Lung microvascular endothelial cell (primary cell): ENCODE data around the gene WNT7A. TPM values are rescaled to one million over a fixed set of nuclear protein-coding genes. Genes with fewer than 3 reads are reported as not detected.
A peak's percentile ranks its signal among the peaks of the same experiment; 100 is the strongest.
"Not testable (repeated sequence)": the region's sequence is repeated elsewhere in the genome, so short reads cannot be mapped to it uniquely, and the experiment has no call there.

Experiments
- DNase-seq, 2 donors: peaks; one replicate each; pipeline versions ENCODE4 v3.0.0 to v3.0.0-alpha.2; 2010; ENCODE audit warnings: low read depth in 2 of 2
- total RNA-seq: library from RNA; depleted of rRNA; stranded (reverse); fragments of >200 nt; gene quantifications from 2 replicates; pipeline ENCODE4 v1.2.1, GENCODE V29; 2014

Gene WNT7A
- not detected in 2 replicates for total RNA-seq

GRCh38 chr3:13879946-13880810, at the start of gene WNT7A:
WNT7A (minus strand) TSS chr3:13880071; CDS start chr3:13879816, 255 bp downstream.
- peak; percentile 17 to 54 for DNase-seq

- DNase-seq, result not testable (repeated sequence)
These were observed 48.9 kb upstream of the WNT7A start for GRCh38 chr3:13928741-13929140.

GRCh38 chr3:13927295-13927694, 47.4 kb upstream of the WNT7A start:
- DNase-seq, result peak; percentile 5 to 35

- no peak for DNase-seq
These were observed 36.5 kb upstream of the WNT7A start for GRCh38 chr3:13916375-13916774.

GRCh38 chr3:13902648-13903238, 22.9 kb upstream of the WNT7A start:
- DNase-seq, result no peak

- no peak for DNase-seq
These were observed 22.2 kb upstream of the WNT7A start for GRCh38 chr3:13901935-13902584.

- no peak for DNase-seq
These were observed 18.5 kb upstream of the WNT7A start for GRCh38 chr3:13898346-13898745.

GRCh38 chr3:13896473-13897154, 16.7 kb upstream of the WNT7A start:
- DNase-seq, result peak; percentile 75 to 87

- DNase-seq, result peak; percentile 90 to 92
These were observed 15.6 kb upstream of the WNT7A start for GRCh38 chr3:13895155-13896105.

GRCh38 chr3:13894807-13895154, 14.9 kb upstream of the WNT7A start:
- DNase-seq, result no peak

GRCh38 chr3:13894096-13894806, 14.4 kb upstream of the WNT7A start:
- DNase-seq, result no peak

- no peak for DNase-seq
These were observed 12.4 kb upstream of the WNT7A start for GRCh38 chr3:13892304-13892703.

GRCh38 chr3:13891492-13892073, 11.7 kb upstream of the WNT7A start:
- DNase-seq, result peak in 1 of 2 donors; percentile 57

GRCh38 chr3:13891017-13891392, 11.1 kb upstream of the WNT7A start:
- DNase-seq, result no peak

- peak in 1 of 2 donors; percentile 81 for DNase-seq
These were observed 10.6 kb upstream of the WNT7A start for GRCh38 chr3:13890377-13891016.

- DNase-seq, result no peak
These were observed 8.7 kb upstream of the WNT7A start for GRCh38 chr3:13888576-13888975.

GRCh38 chr3:13887495-13888300, 7.8 kb upstream of the WNT7A start:
- no peak for DNase-seq

GRCh38 chr3:13886593-13887129, 6.8 kb upstream of the WNT7A start:
- no peak for DNase-seq
